Heart left ventricle (tissue), 13 donors: ENCODE results near the gene ZP4.

ENCODE experiments used
- CTCF ChIP-seq, 12 donors: fragments of 200-600 bp; sonication (generic) in 4 of 12; IDR thresholded peaks; one replicate each; pipeline versions ENCODE4 v1.5.0 to v1.8.0; 2018 to 2022; ENCODE audit warnings: antibody characterized with exemption in 12 of 12, mild to moderate bottlenecking in 5 of 12
- POLR2A ChIP-seq, 2 donors: fragments of 450-650 bp; IDR thresholded peaks; one replicate each; pipeline ENCODE4 v1.6.1; 2017; ENCODE audit warnings: antibody characterized with exemption in 2 of 2, mild to moderate bottlenecking in 2 of 2, moderate library complexity in 2 of 2
- donor health status: ischemic (EF 13 %, LVEDD 7.1; RV severe dilation, severe dysfunction).
- donor health status: DM: no; HTN: yes; CAD: no.
- donor health status: DM: no; HTN: no; CAD: no.
- donor health status: ischemic (EF 25% LVEDD 6.9; RV normal size, moderate dysfunction).
- donor health status: ischemic (EF 25% LVEDD 5.7; RV mildly dilated, moderate dysfunction).
- donor health status: ischemic (EF 35%, LVEDD 5.7; RV mildly dilated, moderate dysfunction).
- donor health status: nonischemic (EF 11% LVEDD 7.7; RV severe dilation, severe dysfunction).
- donor health status: DM: yes; HTN: yes; CAD: no.
- donor health status: PGD.
- donor health status: ischemic (EF 29% LVEDD 5.4; RV normal size, mild dysfunction).
- donor health status: nonischemic (EF 23%, LVEDD 6.1; RV moderate dilation, normal function).

- TF ChIP-seq CTCF (IDR thresholded peaks at IDR 0.05): no peak
- no peak for TF ChIP-seq POLR2A (IDR thresholded peaks at IDR 0.05)
Measured at GRCh38 chr1:237857455-237857854, 33.3 kb downstream of the ZP4 start.
